PFSK-1 (cell line): ENCODE data around the gene KCNQ1.

Experiments used
- FOXP2 ChIP-seq: optimal IDR thresholded peaks from 2 replicates; pipeline ENCODE3; 2011; ENCODE audit warnings: borderline replicate concordance, control low read depth, inconsistent platforms; ENCODE audit not compliant: insufficient read depth; ENCODE audit errors: extremely low read length, extremely low read depth
- POLR2AphosphoS5 ChIP-seq: IDR thresholded peaks from 2 replicates; pipeline ENCODE4 v1.6.1; 2012; ENCODE audit warnings: low read depth, mild to moderate bottlenecking, control low read depth, low read length, moderate library complexity
- REST ChIP-seq, 2 experiments: IDR thresholded peaks; 2 replicates each; pipeline versions ENCODE4 v1.6.1 to v1.8.0; 2011 to 2012; ENCODE audit warnings: low read depth in 2 of 2, low read length in 2 of 2, control low read depth in 1 of 2, inconsistent platforms in 1 of 2, mild to moderate bottlenecking in 1 of 2, moderate library complexity in 1 of 2; ENCODE audit not compliant: insufficient read depth in 1 of 2
- SIN3A ChIP-seq: IDR thresholded peaks from 2 replicates; pipeline ENCODE4 v1.6.1; 2012; ENCODE audit warnings: mild to moderate bottlenecking, low read length, moderate library complexity, borderline replicate concordance; ENCODE audit not compliant: insufficient read depth
- TAF1 ChIP-seq: IDR thresholded peaks from 2 replicates; pipeline ENCODE4 v1.6.1; 2012; ENCODE audit warnings: low read length, control low read depth, borderline replicate concordance; ENCODE audit not compliant: insufficient read depth

Gene KCNQ1

GRCh38 chr11:2693271-2694261, 248.8 kb downstream of the KCNQ1 start:
- TF ChIP-seq FOXP2: no peak
- no peak for TF ChIP-seq TAF1
- no peak for TF ChIP-seq POLR2AphosphoS5
- no peak for TF ChIP-seq REST (IDR thresholded peaks at IDR 0.05; ENCODE audit: insufficient read depth in 1 of 2, low read depth in 2 of 2, low read length in 2 of 2)
- no peak for TF ChIP-seq SIN3A

GRCh38 chr11:2694495-2694894, 249.7 kb downstream of the KCNQ1 start:
- TF ChIP-seq FOXP2 (no peak), TAF1 (no peak), REST (IDR thresholded peaks at IDR 0.05; ENCODE audit: insufficient read depth in 1 of 2, low read depth in 2 of 2, low read length in 2 of 2) (no peak), POLR2AphosphoS5 (no peak), SIN3A (no peak)

- TF ChIP-seq POLR2AphosphoS5: no peak
- no peak for TF ChIP-seq SIN3A
- no peak for TF ChIP-seq REST (IDR thresholded peaks at IDR 0.05; ENCODE audit: insufficient read depth in 1 of 2, low read depth in 2 of 2, low read length in 2 of 2)
- no peak for TF ChIP-seq TAF1
- no peak for TF ChIP-seq FOXP2
Measured at GRCh38 chr11:2694995-2695939, 250.5 kb downstream of the KCNQ1 start.

GRCh38 chr11:2696455-2696854, 251.6 kb downstream of the KCNQ1 start:
- TF ChIP-seq REST (IDR thresholded peaks at IDR 0.05; ENCODE audit: insufficient read depth in 1 of 2, low read depth in 2 of 2, low read length in 2 of 2) (no peak), TAF1 (no peak), POLR2AphosphoS5 (no peak), FOXP2 (no peak), SIN3A (no peak)
